ENCODE results near the gene KIAA0825.

Gene KIAA0825

GRCh38 chr5:94618493-94619328, at the start of gene KIAA0825, which contains the start of gene SLF1:
Gene KIAA0825, minus strand, starts transcription at chr5:94618604. Its CDS starts 81,478 bp downstream, at chr5:94537126.
Gene SLF1, plus strand, starts transcription at chr5:94618669. Its CDS starts 10,142 bp downstream, at chr5:94628811.
- peak; percentile 81 for DNase-seq

DNA sequence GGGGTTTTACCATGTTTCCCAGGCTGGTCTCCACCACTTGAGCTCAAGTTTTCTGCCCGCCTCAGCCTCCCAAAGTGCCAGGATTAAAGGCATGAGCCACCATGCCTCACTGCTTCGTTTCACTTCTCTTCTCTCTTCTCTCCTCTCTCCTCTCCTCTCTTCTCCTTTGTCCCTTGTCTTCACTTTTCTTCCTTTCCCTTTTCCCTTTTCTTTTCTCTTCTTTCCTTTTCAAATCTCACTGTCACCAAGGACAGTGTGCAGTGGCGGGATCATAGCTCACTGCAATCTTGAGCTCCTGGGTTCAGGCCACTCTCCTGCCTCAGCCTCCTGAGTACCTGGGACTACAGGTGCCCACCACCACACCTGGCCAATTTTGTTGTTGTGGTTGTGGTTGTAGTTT, 49.5 kb upstream of the KIAA0825 start:
- DNase-seq, result no peak

GRCh38 chr5:94661086-94661485, 42.7 kb upstream of the KIAA0825 start:
- no peak for DNase-seq

DNA sequence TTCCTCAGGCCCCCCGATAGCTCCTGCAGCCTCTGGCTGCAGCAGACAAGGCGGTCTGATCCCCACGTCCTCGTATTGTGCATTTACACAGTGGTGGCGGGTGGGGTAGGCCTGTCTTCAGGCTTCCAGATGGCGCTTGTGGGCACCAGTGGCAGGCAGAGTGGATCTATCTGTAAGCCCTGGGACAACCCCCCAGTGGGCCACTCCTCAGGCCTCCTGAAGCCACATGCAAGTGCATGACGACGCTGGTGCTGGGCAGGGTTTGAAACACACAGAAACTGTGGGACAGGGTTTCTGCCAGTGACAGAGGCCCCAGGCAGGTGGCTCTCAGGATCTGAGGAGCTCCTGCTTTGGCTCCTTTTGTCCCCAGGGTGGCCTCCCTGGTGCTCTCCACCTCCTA, 42.1 kb upstream of the KIAA0825 start:
- no peak for DNase-seq

- DNase-seq, result no peak
Measured at GRCh38 chr5:94658272-94658671, 39.9 kb upstream of the KIAA0825 start.

DNA sequence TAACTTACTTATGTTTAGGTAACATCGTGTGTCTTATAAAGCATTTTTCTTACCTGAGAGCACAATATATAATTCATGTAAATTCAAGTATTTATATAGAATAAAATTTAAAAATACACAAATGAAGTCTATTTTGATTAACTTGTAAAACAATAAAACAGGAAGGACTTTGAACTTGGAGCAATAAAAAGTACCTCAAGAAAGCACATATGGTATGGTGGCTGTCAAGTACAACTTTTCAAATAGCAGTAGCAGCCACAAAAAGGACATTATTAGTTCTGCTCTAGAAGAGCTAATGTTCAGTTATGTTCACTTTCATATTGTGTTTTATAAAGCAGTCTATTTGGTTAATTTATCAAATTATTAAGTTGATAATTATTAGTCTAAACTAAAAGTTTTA, 31.5 kb upstream of the KIAA0825 start:
- DNase-seq, result no peak

GRCh38 chr5:94646758-94647157, 28.4 kb upstream of the KIAA0825 start:
- no peak for DNase-seq

DNA sequence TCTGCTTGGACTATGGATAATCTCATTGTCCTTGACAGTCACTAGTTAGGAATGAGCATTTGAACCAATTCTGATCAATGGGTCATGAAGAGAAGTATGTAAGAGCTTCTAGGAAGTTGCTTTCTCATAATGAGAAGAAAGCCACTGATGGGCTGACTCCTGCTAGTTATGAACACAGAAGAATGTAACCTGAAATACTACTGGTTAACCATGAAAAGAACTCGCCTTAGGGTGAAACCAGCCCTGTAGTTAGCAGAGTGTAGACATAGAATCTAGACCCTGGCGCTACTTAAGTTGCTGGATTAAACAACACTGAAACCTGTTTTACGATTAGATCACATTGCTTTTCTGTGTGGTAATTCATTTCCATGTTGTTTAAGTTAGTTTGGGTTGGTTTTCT, 26.6 kb upstream of the KIAA0825 start:
- no peak for DNase-seq

GRCh38 chr5:94640176-94640575, 21.8 kb upstream of the KIAA0825 start:
- DNase-seq, result no peak

DNA sequence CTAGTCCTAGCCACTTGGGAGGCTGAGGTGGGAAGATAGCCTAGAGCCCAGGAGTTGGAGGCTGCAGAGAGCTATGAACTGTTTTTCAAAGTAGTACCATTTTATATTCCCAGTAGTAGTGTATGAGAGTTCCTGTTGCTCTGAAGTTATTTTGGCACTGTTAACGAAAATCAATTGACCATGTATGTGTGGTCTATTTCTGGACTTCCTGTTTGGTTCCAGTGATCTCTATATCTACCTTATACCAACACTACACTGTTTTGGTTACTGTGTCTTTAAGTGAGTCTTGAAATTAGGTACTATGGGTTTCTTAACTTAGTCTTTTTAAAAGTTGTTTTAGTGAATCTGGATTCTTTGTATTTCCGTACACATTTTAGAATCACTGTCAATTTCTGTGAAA, 13.6 kb upstream of the KIAA0825 start:
- DNase-seq, result no peak

DNA sequence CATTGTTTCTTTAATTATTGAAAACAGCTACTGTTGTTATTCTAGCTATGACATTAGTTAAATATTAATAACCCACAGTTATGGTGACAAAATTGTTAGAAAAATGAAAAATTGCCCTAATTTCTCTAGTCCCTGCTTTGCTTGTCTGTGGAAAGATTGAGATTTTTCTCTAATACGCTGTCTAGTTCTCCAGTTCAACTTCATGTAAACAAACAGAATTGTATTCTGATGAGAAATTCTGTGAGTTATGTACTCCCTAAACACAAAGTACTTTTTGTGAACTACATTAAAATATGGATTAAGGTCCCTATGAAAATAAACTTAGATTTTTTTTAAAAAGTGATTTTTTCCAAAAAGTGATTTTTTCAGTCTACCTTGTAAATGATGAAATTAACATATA, 8.8 kb upstream of the KIAA0825 start:
- no peak for DNase-seq

GRCh38 chr5:94623877-94624276, 5.5 kb upstream of the KIAA0825 start:
- no peak for DNase-seq

DNA sequence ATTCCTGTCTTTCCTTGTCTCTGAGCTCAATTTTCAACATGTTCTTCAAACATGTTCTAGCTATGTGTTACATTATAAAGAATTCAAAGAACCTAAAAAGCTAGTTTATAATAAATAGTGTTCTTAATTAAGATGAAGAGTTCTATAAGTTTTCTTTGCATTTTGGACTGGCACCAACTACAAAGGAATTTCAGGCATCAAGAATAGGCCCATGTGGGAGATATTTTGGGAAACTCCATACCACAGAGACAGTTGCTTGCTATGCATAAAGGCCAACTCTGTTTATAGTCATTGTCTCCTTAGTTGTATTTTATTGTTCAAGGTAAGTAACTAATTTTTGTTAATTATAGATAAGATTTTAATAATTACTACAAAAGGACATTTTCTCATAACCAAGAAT, 4.6 kb upstream of the KIAA0825 start:
- no peak for DNase-seq

DNA sequence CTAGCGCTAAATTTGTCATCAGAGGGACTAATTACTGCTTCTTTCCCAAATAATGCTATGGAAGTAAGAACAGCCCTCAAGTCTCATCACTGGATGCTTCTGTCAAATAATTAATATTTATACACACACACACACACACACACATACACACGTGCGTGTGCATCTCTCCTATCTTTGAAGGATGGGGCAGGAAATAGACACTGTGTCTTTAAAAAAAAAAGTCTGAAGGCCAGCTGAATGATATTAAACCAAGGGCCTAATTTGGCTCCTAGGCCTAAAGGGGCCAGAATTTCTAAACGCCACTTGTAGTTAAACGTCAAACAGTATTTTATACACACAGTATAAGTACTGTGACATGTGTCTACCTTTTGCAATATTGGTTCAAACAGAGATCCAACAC, 3.4 kb upstream of the KIAA0825 start:
- DNase-seq, result no peak

DNA sequence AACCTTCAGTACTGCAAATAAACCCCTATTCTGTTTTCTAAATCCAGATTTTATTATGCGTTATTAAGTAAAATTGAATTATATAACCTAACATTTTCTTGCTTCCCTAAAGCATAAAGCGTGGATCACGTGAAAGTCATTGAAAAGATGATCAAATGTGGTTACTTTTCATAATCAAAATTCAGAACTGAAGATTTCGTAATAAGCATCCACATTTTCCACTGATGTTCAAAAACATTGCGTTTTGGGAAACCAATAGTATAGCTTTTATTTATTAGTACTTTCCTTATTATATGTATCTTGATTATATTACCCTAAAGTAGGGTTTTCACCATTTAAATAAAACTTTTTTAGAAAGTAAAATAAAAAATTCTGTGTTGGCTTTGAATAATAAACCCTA, 1.9 kb upstream of the KIAA0825 start:
- no peak for DNase-seq

DNA sequence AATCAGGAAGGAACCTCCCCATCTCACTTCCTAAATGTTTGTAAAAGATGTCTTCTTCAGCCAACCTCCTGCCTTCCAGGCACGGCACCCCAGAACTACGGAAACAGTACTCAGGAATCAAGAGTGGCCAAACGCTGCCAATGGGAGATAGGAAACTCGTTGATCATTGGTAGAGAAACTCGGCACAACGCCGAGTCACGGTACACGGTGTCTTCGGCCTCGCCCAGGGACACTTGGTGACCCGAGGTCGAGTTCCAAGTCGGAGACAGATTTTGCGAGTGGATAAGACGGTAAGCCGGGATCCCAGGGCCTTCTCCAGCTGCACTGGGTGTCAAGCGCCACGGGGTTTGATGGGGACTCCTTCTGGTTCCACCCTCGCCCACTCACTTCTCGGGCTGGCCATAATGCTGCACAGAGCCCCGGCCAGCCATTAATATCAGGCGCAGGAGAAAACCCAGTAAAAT, 343 bp downstream of the KIAA0825 start:
- DNase-seq, result no peak

GRCh38 chr5:94615862-94616261, 2.5 kb downstream of the KIAA0825 start:
- DNase-seq, result no peak

GRCh38 chr5:94614156-94614805, 4.1 kb downstream of the KIAA0825 start:
- DNase-seq, result no peak

DNA sequence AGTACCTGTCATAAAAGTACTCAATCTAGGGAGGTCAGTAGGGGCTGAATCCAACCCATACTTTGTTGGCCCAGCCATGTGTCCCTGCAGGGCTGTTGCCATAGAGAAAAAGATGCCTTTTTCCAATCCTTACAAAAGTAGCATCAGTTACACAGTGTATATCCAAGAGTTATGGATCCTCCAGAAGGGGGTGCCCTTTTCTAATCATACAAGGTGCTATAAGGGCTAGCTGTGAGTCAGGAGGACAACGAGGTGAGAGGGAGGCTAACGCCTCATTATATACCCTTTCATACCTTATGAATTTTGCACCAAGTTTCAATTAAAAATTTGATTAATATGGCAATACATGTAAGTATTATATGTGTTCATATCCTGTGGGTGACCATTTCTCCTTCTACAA, 4.8 kb downstream of the KIAA0825 start:
- DNase-seq, result no peak

GRCh38 chr5:94595281-94595840, 23.0 kb downstream of the KIAA0825 start:
- no peak for DNase-seq

GRCh38 chr5:94577466-94578245, 40.7 kb downstream of the KIAA0825 start:
- DNase-seq, result no peak

DNA sequence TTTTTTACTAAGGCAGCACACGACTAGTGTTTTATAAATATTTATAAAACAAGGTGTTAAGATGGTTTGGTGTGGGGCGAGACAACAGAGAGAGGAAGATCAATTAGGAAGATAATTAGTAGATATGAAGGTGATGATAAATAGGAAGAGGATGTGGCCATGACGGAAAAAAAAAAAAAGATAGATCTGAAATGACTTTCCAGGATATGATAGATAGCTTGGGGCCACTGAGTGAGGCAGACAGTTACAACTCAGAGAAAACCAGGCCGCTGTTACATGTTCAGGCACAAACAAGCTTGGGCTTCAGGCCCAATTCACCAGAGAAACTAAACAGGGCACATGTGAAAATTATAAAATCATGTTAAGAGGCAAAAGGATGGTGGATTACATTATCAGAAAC, 43.2 kb downstream of the KIAA0825 start:
- DNase-seq, result no peak

DNA sequence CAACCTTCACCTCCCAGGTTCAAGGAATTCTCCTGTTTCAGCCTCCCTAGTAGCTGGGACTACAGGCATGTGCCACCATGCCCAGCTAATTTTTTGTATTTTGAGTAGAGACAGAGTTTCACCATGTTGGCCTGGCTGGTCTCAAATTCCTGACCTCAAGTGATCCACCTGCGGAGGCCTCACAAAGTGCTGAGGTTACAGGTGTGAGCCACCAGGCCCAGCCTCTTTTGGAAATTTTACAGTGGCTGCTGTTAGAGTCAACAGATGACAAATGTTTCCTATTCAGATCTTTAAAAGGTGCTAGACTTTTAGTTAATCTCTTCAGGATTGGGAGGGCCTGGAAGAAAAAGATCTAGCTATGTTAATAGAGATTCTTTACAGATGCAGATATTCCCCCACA, 45.1 kb downstream of the KIAA0825 start:
- peak; percentile 4 for DNase-seq

All from activated gamma-delta T cell treated with Interleukin-2 at 50 U/mL for 16 hours (primary cell).